IMR-90 (cell line): ENCODE results near the gene MIER1. TPM values are rescaled to one million over a fixed set of nuclear protein-coding genes. Genes with fewer than 3 reads are reported as not detected.

Source experiments
- ATAC-seq: fragments of 200-7000 bp; cut with Tn5 transposase; 2 replicates; pipeline ENCODE4 v1.9.1; 2020; ENCODE audit warnings: low read depth, mild to moderate bottlenecking, moderate library complexity
- BruUV-seq: library from RNA; stranded (reverse); fragments of 400-500 nt; replicated peaks from 2 replicates; lab custom pipeline; 2021; lab: Mats Ljungman, UMichigan
- CTCF ChIA-PET: fragments of 300-600 bp; formaldehyde crosslinking; extraction: SDS; loops from one replicate; lab custom pipeline; 2021; ENCODE audit warnings: antibody characterized with exemption; lab: Yijun Ruan, JAX
- POLR2A ChIA-PET: fragments of 300-600 bp; sonication (Branson Sonifier 250); formaldehyde crosslinking; loops from one replicate; lab custom pipeline; 2022; ENCODE audit warnings: antibody characterized with exemption; ENCODE audit not compliant: unreplicated experiment; lab: Charles Lee
- DNase-seq: peaks from one replicate; pipeline ENCODE4 v3.0.0; 2013
- H2AFZ ChIP-seq: replicated peaks from 2 replicates; pipeline ENCODE3; 2013; ENCODE audit warnings: low read length, mild to moderate bottlenecking; ENCODE audit not compliant: poor library complexity
- H2AK5ac ChIP-seq: 2 replicates; pipeline ENCODE4 v1.6.1; 2013; ENCODE audit warnings: low read depth, low read length, inconsistent platforms
- H2AK9ac ChIP-seq: replicated peaks from 2 replicates; pipeline ENCODE3; 2013; ENCODE audit warnings: mild to moderate bottlenecking, low read depth, low read length, moderate library complexity; ENCODE audit not compliant: poor library complexity
- H2BK120ac ChIP-seq: 2 replicates; pipeline ENCODE4 v1.6.1; 2013; ENCODE audit warnings: low read depth, low read length, inconsistent platforms
- H2BK15ac ChIP-seq: 3 replicates; pipeline ENCODE4 v1.6.1; 2013; ENCODE audit warnings: low read depth, low read length, inconsistent platforms
- H2BK20ac ChIP-seq: 2 replicates; pipeline ENCODE4 v1.6.1; 2013; ENCODE audit warnings: low read depth, mild to moderate bottlenecking, inconsistent platforms, low read length, moderate library complexity
- H2BK5ac ChIP-seq: 2 replicates; pipeline ENCODE4 v1.6.1; 2013; ENCODE audit warnings: mild to moderate bottlenecking, low read depth, low read length, inconsistent platforms; ENCODE audit not compliant: poor library complexity, severe bottlenecking
- H3K14ac ChIP-seq: replicated peaks from 2 replicates; pipeline ENCODE4 v1.6.1; 2013; ENCODE audit warnings: low read depth, low read length, inconsistent platforms
- H3K18ac ChIP-seq: 2 replicates; pipeline ENCODE4 v1.6.1; 2013; ENCODE audit warnings: low read depth, low read length, control low read depth
- H3K23ac ChIP-seq: 2 replicates; pipeline ENCODE4 v1.6.1; 2013; ENCODE audit warnings: low read depth, low read length, inconsistent platforms
- H3K27ac ChIP-seq: 2 replicates; pipeline ENCODE4 v1.5.1; 2013; ENCODE audit warnings: mild to moderate bottlenecking, control low read depth, low read length; ENCODE audit not compliant: insufficient read depth
- H3K27me3 ChIP-seq: 2 replicates; pipeline ENCODE4 v1.6.1; 2013; ENCODE audit warnings: low read length; ENCODE audit not compliant: control insufficient read depth, insufficient read depth
- H3K36me3 ChIP-seq: 2 replicates; pipeline ENCODE4 v1.6.1; 2013; ENCODE audit warnings: low read length, mixed read lengths; ENCODE audit not compliant: control insufficient read depth, insufficient read depth
- H3K4ac ChIP-seq: 2 replicates; pipeline ENCODE4 v1.6.1; 2013; ENCODE audit warnings: low read depth, low read length, inconsistent platforms
- H3K4me1 ChIP-seq: 2 replicates; pipeline ENCODE4 v1.6.1; 2013; ENCODE audit warnings: low read length, mixed read lengths; ENCODE audit not compliant: control insufficient read depth, insufficient read depth
- H3K4me2 ChIP-seq: 2 replicates; pipeline ENCODE4 v1.6.1; 2013; ENCODE audit warnings: low read depth, mild to moderate bottlenecking, control low read depth, low read length, moderate library complexity
- H3K4me3 ChIP-seq: 2 replicates; pipeline ENCODE4 v1.5.1; 2013; ENCODE audit warnings: low read depth, mild to moderate bottlenecking, control low read depth, low read length, moderate library complexity; ENCODE audit not compliant: insufficient read depth
- H3K56ac ChIP-seq: 2 replicates; pipeline ENCODE4 v1.6.1; 2013; ENCODE audit warnings: low read length, inconsistent platforms; ENCODE audit not compliant: insufficient read depth; ENCODE audit errors: extremely low read depth
- H3K79me1 ChIP-seq, 2 experiments: 2 replicates each; pipeline ENCODE4 v1.6.1; 2013; ENCODE audit warnings: low read length in 2 of 2, inconsistent platforms in 1 of 2, low read depth in 1 of 2
- H3K9ac ChIP-seq: 2 replicates; pipeline ENCODE4 v1.6.1; 2013; ENCODE audit warnings: low read depth, low read length, control low read depth
- H3K9me1 ChIP-seq: 2 replicates; pipeline ENCODE4 v1.6.1; 2013; ENCODE audit warnings: low read length, inconsistent platforms; ENCODE audit not compliant: insufficient read depth
- H3K9me3 ChIP-seq: 2 replicates; pipeline ENCODE4 v1.6.1; 2013; ENCODE audit warnings: low read length; ENCODE audit not compliant: control insufficient read depth, insufficient read depth
- H4K20me1 ChIP-seq: 2 replicates; pipeline ENCODE4 v1.6.1; 2013; ENCODE audit warnings: low read length, inconsistent platforms; ENCODE audit not compliant: insufficient read depth
- H4K5ac ChIP-seq: 2 replicates; pipeline ENCODE4 v1.6.1; 2013; ENCODE audit warnings: mild to moderate bottlenecking, low read depth, low read length, control low read depth
- H4K8ac ChIP-seq, 2 experiments: 2 replicates each; pipeline ENCODE4 v1.6.1; 2013; ENCODE audit warnings: low read depth in 2 of 2, low read length in 2 of 2, control low read depth in 1 of 2, inconsistent platforms in 1 of 2
- H4K91ac ChIP-seq: 2 replicates; pipeline ENCODE4 v1.6.1; 2013; ENCODE audit warnings: low read depth, low read length, inconsistent platforms; ENCODE audit not compliant: insufficient read depth
- BHLHE40 ChIP-seq: fragments of 150-350 bp; IDR thresholded peaks from 2 replicates; pipeline ENCODE4 v1.6.1; 2016; ENCODE audit warnings: mild to moderate bottlenecking, low read depth, low read length
- CEBPB ChIP-seq: IDR thresholded peaks from 2 replicates; pipeline ENCODE4 v1.6.1; 2012; ENCODE audit warnings: low read depth, low read length, improper control_type of control experiment
- CHD1 ChIP-seq: IDR thresholded peaks from 2 replicates; pipeline ENCODE4 v1.6.1; 2012; ENCODE audit warnings: low read depth, low read length, improper control_type of control experiment
- ELK1 ChIP-seq: fragments of 150-350 bp; IDR thresholded peaks from 2 replicates; pipeline ENCODE4 v1.6.1; 2016; ENCODE audit warnings: low read depth, mild to moderate bottlenecking, low read length, moderate library complexity, borderline replicate concordance
- FOS ChIP-seq: fragments of 150-350 bp; IDR thresholded peaks from 2 replicates; pipeline ENCODE4 v1.6.1; 2016; ENCODE audit warnings: low read depth, low read length
- MAFK ChIP-seq: IDR thresholded peaks from 2 replicates; pipeline ENCODE4 v1.6.1; 2012; ENCODE audit warnings: low read depth, low read length, improper control_type of control experiment
- MAZ ChIP-seq: IDR thresholded peaks from 2 replicates; pipeline ENCODE4 v1.6.1; 2012; ENCODE audit warnings: low read depth, mild to moderate bottlenecking, low read length, improper control_type of control experiment, moderate library complexity, borderline replicate concordance
- MXI1 ChIP-seq: IDR thresholded peaks from 2 replicates; pipeline ENCODE4 v1.6.1; 2012; ENCODE audit warnings: low read depth, mild to moderate bottlenecking, low read length, moderate library complexity, borderline replicate concordance
- NFE2L2 ChIP-seq: fragments of 150-350 bp; IDR thresholded peaks from 2 replicates; pipeline ENCODE4 v1.6.1; 2016; ENCODE audit warnings: low read depth, mild to moderate bottlenecking, low read length
- POLR2A ChIP-seq: IDR thresholded peaks from 2 replicates; pipeline ENCODE4 v1.6.1; 2012; ENCODE audit warnings: mild to moderate bottlenecking, low read depth, low read length
- RAD21 ChIP-seq: IDR thresholded peaks from 2 replicates; pipeline ENCODE4 v1.6.1; 2012; ENCODE audit warnings: low read length, improper control_type of control experiment
- RCOR1 ChIP-seq: IDR thresholded peaks from 2 replicates; pipeline ENCODE4 v1.6.1; 2012; ENCODE audit warnings: mild to moderate bottlenecking, low read length, improper control_type of control experiment; ENCODE audit not compliant: insufficient replicate concordance
- RFX5 ChIP-seq: IDR thresholded peaks from 2 replicates; pipeline ENCODE4 v1.8.0; 2012; ENCODE audit warnings: low read depth, mild to moderate bottlenecking, low read length, moderate library complexity
- SMC3 ChIP-seq: fragments of 150-350 bp; IDR thresholded peaks from 2 replicates; pipeline ENCODE4 v1.6.1; 2016; ENCODE audit warnings: low read depth, mild to moderate bottlenecking, antibody characterized with exemption, low read length, moderate library complexity
- USF2 ChIP-seq: fragments of 150-350 bp; IDR thresholded peaks from 2 replicates; pipeline ENCODE4 v1.6.1; 2017; ENCODE audit warnings: mild to moderate bottlenecking, antibody characterized with exemption, low read length, low read depth
- WGBS, 2 experiments: methylation state at CpG; one replicate each; pipeline versions ENCODE4 v1.1.5 to v1.1.7; 2013; ENCODE audit warnings: missing lambda C conversion rate in 2 of 2; ENCODE audit not compliant: insufficient read length in 1 of 2; ENCODE audit errors: extremely low coverage in 2 of 2; 5-methylcytosine and 5-hydroxymethylcytosine counted together
- dilution Hi-C: fragments of 300-500 bp; cut with HindIII; formaldehyde crosslinking; loops from one replicate; pipeline ENCODE4 v1.14.3; 2018; ENCODE audit warnings: low sequenced_read_pairs; ENCODE audit not compliant: unreplicated experiment
- in situ Hi-C: fragments of 300-500 bp; cut with MboI; formaldehyde crosslinking; loops from 3 replicates; pipeline ENCODE4 v1.14.3; 2019; ENCODE audit warnings: low sequenced_read_pairs, inconsistent platforms, mixed read lengths
- intact Hi-C: fragments of 100-400 bp; cut with micrococcal nuclease; formaldehyde crosslinking; loops from 2 replicates; pipeline ENCODE4 v1.10.0; 2022
- polyA plus RNA-seq, 3 experiments: library from polyadenylated mRNA; depleted of rRNA; stranded (reverse); fragments of >200 nt; gene quantifications; 2 replicates each; pipeline ENCODE4 v1.2.3, GENCODE V29; 2012; ENCODE audit warnings: low replicate concordance in 1 of 3
- total RNA-seq: library from RNA; depleted of rRNA; stranded (reverse); fragments of >200 nt; gene quantifications from 2 replicates; pipeline ENCODE4 v1.2.3, GENCODE V29; 2012
- TF ChIP-seq, protein P1 (sequence below): conservative IDR thresholded peaks from 2 replicates; pipeline ENCODE4 v1.5.1; 2012; ENCODE audit warnings: mild to moderate bottlenecking, low read depth, low read length, improper control_type of control experiment

MIER1 gene
- total and polyA plus RNA-seq, 2 of the 4 experiments (the other 2 are of a cell fraction): 5.0 to 11.5 TPM

GRCh38 chr1:66925944-66926343, 1.2 kb downstream of the MIER1 start:
- H2AFZ ChIP-seq: peak overlapping the region; percentile 85
- peak overlapping the region; percentile 30; the same call in 1 of the 2 replicates for H4K91ac ChIP-seq
- peak overlapping the region; percentile 11 to 56; a peak in 2 of 4 replicates for H4K8ac ChIP-seq
- dilution Hi-C loops (no loop called here), in situ Hi-C loops (loop anchor here (25.0 kb wide), 2 partner anchors 389 to 1114 kb away; partner anchors contain the start of gene SGIP1), intact Hi-C loops (no loop called here)
- peak overlapping the region; percentile 30; the same call in 1 of the 2 replicates for H3K18ac ChIP-seq
- peak overlapping the region; percentile 96 for H3K4me2 ChIP-seq
- BruUV-seq: no TSS peak
- H3K14ac ChIP-seq: peak overlapping the region; percentile 96
- H2AK9ac ChIP-seq: peak overlapping the region; percentile 93
- no peaks in the 10 kb centered on the region for H3K27me3 ChIP-seq
- peak overlapping the region; percentile 2; the same call in 1 of the 2 replicates for H4K5ac ChIP-seq
- peak overlapping the region; percentile 89 for H3K56ac ChIP-seq
- H3K36me3 ChIP-seq: no peaks in the 10 kb centered on the region
- ChIA-PET CTCF (interaction anchor here (0.9 to 2.2 kb wide), 3 partner anchors 12 to 223 kb away, joined by 3 to 8 read pairs (median 3); no protein-coding TSS in a partner anchor), POLR2A (no interaction called here)
- no peak overlapping the region for H2BK15ac ChIP-seq
- ATAC-seq (no peak), DNase-seq (no peak)
- peak overlapping the region; percentile 71 for H2AK5ac ChIP-seq
- no peaks in the 10 kb centered on the region for H3K9me3 ChIP-seq
- H3K9me1 ChIP-seq: no peaks in the 10 kb centered on the region
- H4K20me1 ChIP-seq: peaks cover 8% of the 10 kb centered on the region
- H3K79me1 ChIP-seq: peaks cover 13 to 35% of the 10 kb centered on the region in 2 experiments
- peak overlapping the region; percentile 99 for H3K23ac ChIP-seq
- H2BK5ac ChIP-seq: peak overlapping the region; percentile 82
- peak overlapping the region; percentile 82 for H3K27ac ChIP-seq
- H2BK120ac ChIP-seq: no peak overlapping the region
- no peaks in the 10 kb centered on the region for H3K4me1 ChIP-seq
- H3K9ac ChIP-seq: peak overlapping the region; percentile 82
- TF ChIP-seq CEBPB (no peak), SMC3 (no peak), MAFK (no peak), ELK1 (no peak), BHLHE40 (no peak), POLR2A (no peak), RCOR1 (no peak), NFE2L2 (no peak), RFX5 (no peak), FOS (no peak), MXI1 (no peak), RAD21 (no peak), USF2 (no peak), CHD1 (no peak), MAZ (no peak)
- TF ChIP-seq, protein P1, sequence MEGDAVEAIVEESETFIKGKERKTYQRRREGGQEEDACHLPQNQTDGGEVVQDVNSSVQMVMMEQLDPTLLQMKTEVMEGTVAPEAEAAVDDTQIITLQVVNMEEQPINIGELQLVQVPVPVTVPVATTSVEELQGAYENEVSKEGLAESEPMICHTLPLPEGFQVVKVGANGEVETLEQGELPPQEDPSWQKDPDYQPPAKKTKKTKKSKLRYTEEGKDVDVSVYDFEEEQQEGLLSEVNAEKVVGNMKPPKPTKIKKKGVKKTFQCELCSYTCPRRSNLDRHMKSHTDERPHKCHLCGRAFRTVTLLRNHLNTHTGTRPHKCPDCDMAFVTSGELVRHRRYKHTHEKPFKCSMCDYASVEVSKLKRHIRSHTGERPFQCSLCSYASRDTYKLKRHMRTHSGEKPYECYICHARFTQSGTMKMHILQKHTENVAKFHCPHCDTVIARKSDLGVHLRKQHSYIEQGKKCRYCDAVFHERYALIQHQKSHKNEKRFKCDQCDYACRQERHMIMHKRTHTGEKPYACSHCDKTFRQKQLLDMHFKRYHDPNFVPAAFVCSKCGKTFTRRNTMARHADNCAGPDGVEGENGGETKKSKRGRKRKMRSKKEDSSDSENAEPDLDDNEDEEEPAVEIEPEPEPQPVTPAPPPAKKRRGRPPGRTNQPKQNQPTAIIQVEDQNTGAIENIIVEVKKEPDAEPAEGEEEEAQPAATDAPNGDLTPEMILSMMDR: no peak
- peak overlapping the region; percentile 64 for H3K4me3 ChIP-seq
- 0 out of 2 replicates have a peak overlapping the region, but pooled peaks have one; percentile 5 for H2BK20ac ChIP-seq
- no CpG with 5 or more reads among the region's 9 CpGs for WGBS, 2 experiments
- H3K4ac ChIP-seq: peak overlapping the region; percentile 73
